HFFc6 (cell line): ENCODE measurements around the gene OPCML. TPM values are rescaled to one million over a fixed set of nuclear protein-coding genes. Genes with fewer than 3 reads are reported as not detected.

Source experiments
- DNase-seq: peaks from one replicate; pipeline ENCODE4 v3.0.0-alpha.2; 2018
- H3K27ac Mint-ChIP-seq: 2 replicates; pipeline ENCODE4 v1.8.0; 2020; ENCODE audit warnings: mild to moderate bottlenecking, mixed read lengths
- H3K27me3 Mint-ChIP-seq: 2 replicates; pipeline ENCODE4 v1.8.0; 2021; ENCODE audit warnings: mild to moderate bottlenecking, moderate library complexity, mixed read lengths; ENCODE audit not compliant: insufficient read depth
- H3K36me3 Mint-ChIP-seq: 2 replicates; pipeline ENCODE4 v1.8.0; 2021; ENCODE audit warnings: low read depth, mixed read lengths
- H3K4me1 Mint-ChIP-seq: 2 replicates; pipeline ENCODE4 v1.8.0; 2020; ENCODE audit warnings: low read depth, mixed read lengths
- H3K4me3 Mint-ChIP-seq: 2 replicates; pipeline ENCODE4 v1.8.0; 2020; ENCODE audit warnings: mild to moderate bottlenecking, moderate library complexity, mixed read lengths
- H3K9me3 Mint-ChIP-seq: 2 replicates; pipeline ENCODE4 v1.8.0; 2020; ENCODE audit warnings: mild to moderate bottlenecking, mixed read lengths
- total RNA-seq, 6 experiments: library from RNA; stranded (reverse); fragmentation: NEBNext Ultra II Directional; extraction: Animal tissue kit (Norgen Biotek cat#: 25700); gene quantifications; 2 replicates in 1 of 6; 3 replicates in 5 of 6; pipeline ENCODE4 v1.2.3, GENCODE V29; 2021
- TF ChIP-seq, protein P1 (sequence below): fragments of 200-600 bp; sonication (generic); IDR thresholded peaks from 2 replicates; pipeline ENCODE4 v1.5.0; 2021; ENCODE audit warnings: antibody characterized with exemption, mild to moderate bottlenecking

OPCML gene
- total RNA-seq, 6 experiments from 2014 or later, result 0.11 to 1.7 (median 0.33) TPM

DNA sequence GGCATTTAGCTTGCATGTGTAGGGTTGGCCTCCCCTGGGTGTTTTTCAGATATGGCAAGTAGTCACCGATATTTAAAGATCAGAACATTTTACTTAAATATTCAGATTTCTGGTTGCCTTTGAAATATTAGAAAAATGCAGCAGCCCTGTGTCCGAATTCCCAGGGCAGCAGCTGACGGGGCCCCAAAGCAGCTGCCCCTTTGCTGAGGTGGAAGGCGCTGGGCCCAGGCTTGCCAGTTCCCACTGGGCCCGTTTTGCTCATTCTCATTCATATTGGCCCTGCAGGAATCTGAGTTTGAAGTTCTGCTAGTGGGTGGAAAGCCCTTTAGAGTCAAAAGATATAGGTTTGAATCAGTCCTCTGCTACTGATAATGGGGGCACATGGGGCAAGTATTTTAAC is 692.1 kb downstream of the OPCML start:
- no peak overlapping the region for H3K4me3 Mint-ChIP-seq
- peaks cover 16% of the 10 kb centered on the region; the same call in 1 of the 2 replicates for H3K36me3 Mint-ChIP-seq

DNA sequence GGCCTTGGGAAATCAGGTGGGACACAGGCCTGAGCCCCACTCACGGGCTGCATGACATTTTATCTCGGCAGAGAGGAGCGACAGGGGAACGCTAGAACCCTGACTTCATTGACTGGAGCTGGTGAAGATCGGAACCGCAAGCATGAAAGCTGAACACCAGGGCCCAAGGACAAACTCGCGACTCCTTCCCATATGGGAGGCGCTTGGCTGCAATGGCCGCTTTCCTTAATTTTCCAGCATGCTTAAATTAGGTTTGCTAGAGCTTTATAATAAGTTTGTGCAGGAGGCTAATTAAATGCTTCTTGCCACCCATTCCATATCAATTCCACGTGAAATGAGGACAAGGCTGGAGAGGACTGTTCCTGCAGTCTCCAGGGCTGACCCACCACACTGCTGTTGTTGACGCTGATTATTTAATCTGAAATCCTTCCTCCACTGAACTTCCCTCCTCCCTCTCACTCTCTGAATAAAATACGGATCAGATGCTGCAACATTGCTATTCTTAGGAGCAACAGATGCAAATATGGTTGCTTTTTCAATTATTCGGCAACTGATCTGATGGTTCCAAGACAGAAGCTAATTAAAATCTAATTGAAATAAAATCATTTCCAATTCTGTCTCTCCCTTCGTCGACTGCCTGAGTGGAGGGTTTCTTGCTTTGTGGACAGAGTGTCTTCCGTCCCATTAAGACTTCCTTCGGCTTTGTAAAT is 692.9 kb downstream of the OPCML start:
- Mint-ChIP-seq H3K9me3 (no peaks in the 10 kb centered on the region; the same call in 1 of the 2 replicates), H3K4me3 (peak overlapping the region; percentile 48; the same call in 1 of the 2 replicates), H3K36me3 (peaks cover 16% of the 10 kb centered on the region; the same call in 1 of the 2 replicates), H3K27me3 (no peaks in the 10 kb centered on the region; the same call in 1 of the 2 replicates), H3K27ac (peak overlapping the region; percentile 72), H3K4me1 (peaks cover 36% of the 10 kb centered on the region)
- TF ChIP-seq, protein P1, sequence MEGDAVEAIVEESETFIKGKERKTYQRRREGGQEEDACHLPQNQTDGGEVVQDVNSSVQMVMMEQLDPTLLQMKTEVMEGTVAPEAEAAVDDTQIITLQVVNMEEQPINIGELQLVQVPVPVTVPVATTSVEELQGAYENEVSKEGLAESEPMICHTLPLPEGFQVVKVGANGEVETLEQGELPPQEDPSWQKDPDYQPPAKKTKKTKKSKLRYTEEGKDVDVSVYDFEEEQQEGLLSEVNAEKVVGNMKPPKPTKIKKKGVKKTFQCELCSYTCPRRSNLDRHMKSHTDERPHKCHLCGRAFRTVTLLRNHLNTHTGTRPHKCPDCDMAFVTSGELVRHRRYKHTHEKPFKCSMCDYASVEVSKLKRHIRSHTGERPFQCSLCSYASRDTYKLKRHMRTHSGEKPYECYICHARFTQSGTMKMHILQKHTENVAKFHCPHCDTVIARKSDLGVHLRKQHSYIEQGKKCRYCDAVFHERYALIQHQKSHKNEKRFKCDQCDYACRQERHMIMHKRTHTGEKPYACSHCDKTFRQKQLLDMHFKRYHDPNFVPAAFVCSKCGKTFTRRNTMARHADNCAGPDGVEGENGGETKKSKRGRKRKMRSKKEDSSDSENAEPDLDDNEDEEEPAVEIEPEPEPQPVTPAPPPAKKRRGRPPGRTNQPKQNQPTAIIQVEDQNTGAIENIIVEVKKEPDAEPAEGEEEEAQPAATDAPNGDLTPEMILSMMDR, result no peak
- no peak for DNase-seq

More for the DNA sequence above, 692.1 kb downstream of the OPCML start:
- Mint-ChIP-seq H3K9me3 (no peaks in the 10 kb centered on the region; the same call in 1 of the 2 replicates), H3K4me1 (peaks cover 44% of the 10 kb centered on the region), H3K27me3 (no peaks in the 10 kb centered on the region; the same call in 1 of the 2 replicates), H3K27ac (no peak overlapping the region)
- DNase-seq, result no peak
- TF ChIP-seq, protein P1, result no peak

DNA sequence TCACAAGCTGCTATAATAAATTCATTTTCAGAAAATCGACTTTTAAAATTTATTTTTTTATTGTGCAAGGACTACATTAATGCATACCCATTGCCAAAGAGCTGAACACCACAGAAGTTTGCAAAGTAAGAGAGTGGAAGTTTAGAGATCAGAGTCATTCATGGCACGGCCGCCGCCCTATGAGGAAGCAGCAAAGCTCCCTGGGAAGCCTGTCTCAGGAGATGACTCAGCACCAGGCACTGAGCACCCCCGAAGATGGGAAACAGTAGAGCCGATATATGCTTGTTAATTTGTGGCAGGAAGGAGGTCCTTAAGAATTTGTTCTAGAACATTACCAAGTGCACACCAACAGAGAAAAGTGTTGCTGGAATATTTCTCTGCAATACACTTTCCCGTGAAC is 693.7 kb downstream of the OPCML start:
- TF ChIP-seq, protein P1, result no peak
- peaks cover 29% of the 10 kb centered on the region for H3K4me1 Mint-ChIP-seq

DNA sequence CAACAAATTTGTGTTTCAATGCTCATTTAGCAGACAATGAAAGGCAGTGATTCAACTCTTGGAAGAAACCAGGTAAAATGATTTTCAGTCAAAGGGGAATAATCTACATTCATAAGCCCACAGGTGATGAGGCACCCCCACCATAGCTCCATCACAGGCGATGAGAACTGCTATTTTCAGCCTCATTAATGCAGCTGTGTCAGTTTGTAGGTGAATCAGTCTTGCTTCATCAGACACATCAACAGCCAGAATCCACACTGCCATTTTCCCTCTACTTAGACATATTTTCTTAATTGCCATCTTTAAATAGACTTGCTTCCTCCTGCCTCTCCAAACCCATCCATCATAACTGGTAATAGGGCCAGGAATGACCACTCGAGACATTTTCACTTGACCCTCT is 701.0 kb downstream of the OPCML start:
- no peaks in the 10 kb centered on the region for H3K36me3 Mint-ChIP-seq
- H3K4me1 Mint-ChIP-seq, result no peaks in the 10 kb centered on the region
- H3K27me3 Mint-ChIP-seq, result no peaks in the 10 kb centered on the region; the same call in none of the 2 replicates
- TF ChIP-seq, protein P1, result no peak
- H3K9me3 Mint-ChIP-seq, result no peaks in the 10 kb centered on the region
- no peak overlapping the region for H3K4me3 Mint-ChIP-seq
- H3K27ac Mint-ChIP-seq, result no peak overlapping the region
- DNase-seq, result no peak

More for the DNA sequence above, 693.7 kb downstream of the OPCML start:
- peak overlapping the region; percentile 48; the same call in 1 of the 2 replicates for H3K4me3 Mint-ChIP-seq
- H3K27ac Mint-ChIP-seq, result peak overlapping the region; percentile 72; the same call in 1 of the 2 replicates
- H3K9me3 Mint-ChIP-seq, result no peaks in the 10 kb centered on the region
- H3K27me3 Mint-ChIP-seq, result no peaks in the 10 kb centered on the region; the same call in 1 of the 2 replicates
- peak; percentile 50 for DNase-seq
- H3K36me3 Mint-ChIP-seq, result peaks cover 16% of the 10 kb centered on the region; the same call in 1 of the 2 replicates

DNA sequence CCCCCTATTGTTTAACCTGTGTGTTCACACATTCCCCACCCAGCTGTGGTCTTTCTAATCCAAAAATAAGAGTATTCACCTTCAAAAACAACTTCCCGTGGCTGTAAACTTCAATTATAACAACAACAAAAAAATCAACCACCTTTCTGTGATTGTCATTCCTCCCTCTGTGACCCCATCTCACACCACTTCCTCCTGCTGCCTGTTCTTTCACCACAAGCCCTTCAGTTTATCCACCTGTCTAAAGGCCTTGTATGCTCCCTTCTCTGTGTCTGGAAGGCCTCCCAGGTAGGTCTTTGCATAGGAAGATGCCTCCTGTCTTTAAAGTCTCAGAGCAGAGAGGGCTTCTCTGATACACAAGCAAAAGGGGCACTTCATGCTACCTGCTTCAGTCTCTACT is 707.7 kb downstream of the OPCML start:
- H3K4me1 Mint-ChIP-seq, result peaks cover 17% of the 10 kb centered on the region
- H3K36me3 Mint-ChIP-seq, result no peaks in the 10 kb centered on the region
- H3K9me3 Mint-ChIP-seq, result no peaks in the 10 kb centered on the region
- no peak overlapping the region for H3K4me3 Mint-ChIP-seq
- H3K27ac Mint-ChIP-seq, result no peak overlapping the region
- no peaks in the 10 kb centered on the region; the same call in none of the 2 replicates for H3K27me3 Mint-ChIP-seq
- no peak for DNase-seq
- TF ChIP-seq, protein P1, result no peak
